ACHN (cell line): Measurements from ENCODE around the gene SCN11A.
A peak's percentile ranks its signal among the peaks of the same experiment; 100 is the strongest.

Source experiments
- DNase-seq: peaks from one replicate; pipeline ENCODE4 v3.0.0-alpha.2; 2015
- in situ Hi-C: cut with HindIII; loops from 2 replicates; pipeline ENCODE4 v1.10.0; 2017; ENCODE audit warnings: low sequenced_read_pairs, low pct_ligation_motif_present, low pct_unique_long_range_greater_than_20kb

Gene SCN11A

DNA sequence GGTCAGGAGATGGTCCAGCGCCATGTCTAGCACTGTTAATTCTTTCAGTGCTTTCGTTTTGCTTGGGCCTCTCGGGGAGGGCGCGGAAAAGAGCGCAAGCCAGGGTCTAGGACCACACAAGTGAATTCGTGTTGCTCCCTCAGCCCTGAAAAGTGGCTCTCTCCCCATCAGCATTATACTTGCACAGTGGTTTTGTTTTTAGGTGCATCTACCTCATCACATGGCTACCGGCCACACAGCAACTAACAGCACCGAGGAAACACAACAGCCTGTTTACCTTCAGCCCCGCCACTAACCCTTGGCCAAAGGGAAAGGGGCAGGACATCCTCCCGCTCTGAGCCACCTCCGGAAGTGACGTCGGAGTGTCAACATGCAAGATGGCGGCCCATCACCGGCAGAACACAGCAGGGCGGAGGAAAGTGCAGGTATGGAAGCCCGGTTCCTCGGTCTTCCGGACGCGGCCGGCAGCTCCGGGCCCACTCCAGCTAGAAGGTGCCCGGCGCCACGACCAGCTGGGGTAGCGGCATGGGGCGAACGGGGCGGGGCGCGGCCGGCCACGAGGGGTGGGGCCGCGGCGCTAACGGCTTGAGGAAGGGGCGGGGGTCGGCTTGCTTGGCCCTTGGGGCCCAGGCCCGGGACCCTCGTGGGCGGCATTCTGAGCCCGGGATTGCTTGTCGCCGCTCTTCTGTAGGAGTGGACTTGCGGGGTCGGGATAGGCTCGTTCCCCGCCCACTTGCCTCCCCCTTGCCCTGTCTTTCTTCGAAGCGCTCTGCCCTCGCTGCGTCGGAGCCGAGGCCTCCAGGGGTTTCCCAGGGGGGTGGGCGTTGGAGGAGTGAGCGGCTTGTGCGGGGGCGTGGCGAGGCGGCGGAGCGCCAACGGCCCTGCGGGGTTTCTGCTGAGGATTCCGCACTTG, at the start of gene SCN11A, which contains the start of gene WDR48:
TSS of gene SCN11A (minus strand) at position 296 of the 913 bp plus-strand sequence. CDS start 101,582 bp downstream, outside the sequence.
TSS of gene WDR48 (plus strand) at position 368 of the 913 bp plus-strand sequence. CDS start at position 378, 10 bp downstream.
- DNase-seq, result peak; percentile 88
- in situ Hi-C loops, result no loop called here

DNA sequence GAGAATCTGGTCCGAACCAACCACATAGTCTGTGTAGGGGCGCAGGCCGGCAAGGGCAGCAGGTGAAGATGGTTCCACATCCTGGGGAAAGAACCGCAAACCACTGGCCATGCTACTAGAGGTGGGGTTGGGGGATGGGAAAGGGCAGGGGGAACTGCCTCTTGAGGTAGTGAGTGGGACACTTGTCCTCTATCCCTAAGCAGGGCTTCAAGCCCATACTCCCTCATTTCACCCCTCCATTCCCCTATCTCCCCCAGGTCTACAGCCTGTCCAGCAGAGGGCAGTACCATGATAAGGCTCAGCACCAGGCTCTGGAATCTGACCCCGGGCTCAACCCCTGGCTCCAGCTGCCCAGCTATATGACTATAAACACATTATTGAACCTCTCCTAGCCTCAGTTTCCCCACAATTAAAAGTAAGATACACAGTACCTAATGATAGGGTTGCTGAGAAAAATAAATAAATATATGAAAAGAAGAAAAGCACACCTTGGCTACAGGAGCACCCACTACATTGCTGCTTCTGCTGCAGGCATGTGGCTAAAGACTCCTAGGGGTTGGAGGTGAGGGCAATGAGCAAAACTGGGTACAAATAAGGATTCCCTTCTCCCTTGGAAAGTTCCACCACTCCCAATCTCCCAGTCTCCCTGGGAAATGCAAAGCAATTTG, 49.4 kb upstream of the SCN11A start:
- DNase-seq, result peak; percentile 52
- in situ Hi-C loops, result no loop called here

DNA sequence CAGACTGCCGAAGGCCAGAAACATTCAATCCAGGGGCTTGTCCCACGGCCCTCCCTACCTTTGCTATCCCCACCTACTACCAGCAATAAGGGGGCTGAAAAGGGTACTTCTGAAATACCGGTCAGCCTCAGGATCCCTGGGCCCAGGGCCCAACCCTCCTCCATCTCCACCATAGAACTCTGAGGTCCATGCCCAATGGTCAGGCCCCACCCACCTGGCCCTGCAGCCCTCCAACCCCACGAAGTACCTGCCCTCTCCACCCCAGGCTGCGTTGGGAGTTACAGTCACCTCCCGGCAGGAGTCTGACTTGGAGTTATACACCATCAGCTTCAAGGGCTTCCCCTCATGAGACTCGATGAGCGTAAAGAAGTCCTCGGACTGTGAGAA, 48.7 kb upstream of the SCN11A start:
- no peak for DNase-seq
- in situ Hi-C loops, result no loop called here

DNA sequence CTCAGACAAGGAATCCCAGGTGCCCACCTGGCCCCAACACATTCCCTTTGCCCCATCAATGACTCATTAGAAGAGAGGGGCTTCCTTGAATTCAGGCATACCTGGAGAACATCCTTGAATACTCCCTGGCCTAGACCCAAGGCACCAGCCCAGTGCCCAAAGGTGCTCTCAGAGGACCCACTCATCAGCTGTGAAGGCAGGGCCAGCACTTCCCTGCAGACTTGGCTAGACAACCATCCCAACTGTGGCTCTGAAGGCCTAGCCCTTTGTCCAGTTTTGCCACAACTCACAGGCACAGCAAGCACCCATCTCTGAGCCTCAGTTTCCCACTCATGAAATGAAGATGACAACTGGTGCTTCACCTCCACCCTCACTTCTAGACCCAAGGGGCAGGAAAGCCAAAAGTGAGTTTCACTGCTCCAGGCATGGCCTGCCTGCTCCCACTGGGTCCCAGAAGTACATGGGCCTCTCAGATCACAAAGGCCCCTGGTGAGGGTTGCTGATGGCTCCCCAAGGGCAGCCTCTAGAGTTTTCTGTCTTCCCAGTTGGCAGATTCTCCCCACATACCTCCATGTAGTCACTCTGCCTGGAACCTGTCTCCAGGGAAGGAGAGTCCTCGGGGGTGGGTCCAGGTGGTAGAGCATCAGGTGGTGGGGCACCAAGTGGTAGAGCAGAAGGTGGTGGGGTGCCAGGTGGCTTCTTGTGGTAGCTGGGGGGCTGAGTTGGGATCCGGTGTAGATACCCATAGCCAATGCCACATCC, 48.2 kb upstream of the SCN11A start:
- DNase-seq, result no peak
- in situ Hi-C loops, result no loop called here

DNA sequence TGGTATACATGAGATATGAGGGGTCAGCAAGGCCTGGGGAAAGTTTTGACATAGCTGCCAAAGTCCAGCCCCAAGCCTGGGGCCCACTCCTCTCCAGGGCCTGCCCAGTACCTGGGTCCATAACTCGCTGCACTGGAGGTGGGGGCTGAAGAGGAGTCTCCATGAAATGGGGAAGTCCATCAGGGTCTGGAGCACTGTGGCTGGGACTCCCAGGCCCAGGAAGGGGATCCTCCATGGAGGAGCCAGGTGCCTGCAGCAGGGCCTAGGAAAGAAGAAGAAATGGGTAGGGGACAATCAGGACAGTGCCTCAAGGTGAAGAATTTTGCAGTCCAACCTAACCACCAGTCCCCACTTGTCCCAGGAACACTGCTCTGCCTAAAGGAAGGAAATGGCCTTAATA, 47.5 kb upstream of the SCN11A start:
- in situ Hi-C loops, result no loop called here
- DNase-seq, result no peak

DNA sequence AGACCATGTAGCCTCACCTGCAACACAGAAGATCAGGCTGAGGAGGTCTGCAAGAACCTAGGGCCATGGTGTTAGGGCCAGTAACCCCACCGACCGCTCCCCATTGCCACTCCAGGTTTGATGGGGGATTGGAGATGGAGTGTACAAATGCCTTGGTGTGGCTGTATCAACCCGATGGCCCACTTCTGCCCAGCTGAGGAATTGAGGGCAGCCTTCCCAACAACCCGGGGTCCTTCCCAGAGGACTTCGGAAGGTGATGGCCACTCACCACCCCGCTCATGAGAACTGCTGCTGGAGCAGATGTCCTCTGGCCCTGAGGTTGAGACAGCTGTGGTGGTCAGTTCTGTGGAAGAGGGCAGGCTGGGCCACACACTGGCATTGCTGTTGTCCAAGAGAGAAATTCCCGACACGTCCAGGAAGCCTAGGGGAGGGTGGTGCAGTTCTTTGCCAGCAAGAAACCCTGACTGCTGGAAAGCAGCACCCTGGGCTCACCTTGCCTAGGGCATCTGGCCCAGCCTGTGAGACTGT, 46.8 kb upstream of the SCN11A start:
- in situ Hi-C loops, result no loop called here
- no peak for DNase-seq

DNA sequence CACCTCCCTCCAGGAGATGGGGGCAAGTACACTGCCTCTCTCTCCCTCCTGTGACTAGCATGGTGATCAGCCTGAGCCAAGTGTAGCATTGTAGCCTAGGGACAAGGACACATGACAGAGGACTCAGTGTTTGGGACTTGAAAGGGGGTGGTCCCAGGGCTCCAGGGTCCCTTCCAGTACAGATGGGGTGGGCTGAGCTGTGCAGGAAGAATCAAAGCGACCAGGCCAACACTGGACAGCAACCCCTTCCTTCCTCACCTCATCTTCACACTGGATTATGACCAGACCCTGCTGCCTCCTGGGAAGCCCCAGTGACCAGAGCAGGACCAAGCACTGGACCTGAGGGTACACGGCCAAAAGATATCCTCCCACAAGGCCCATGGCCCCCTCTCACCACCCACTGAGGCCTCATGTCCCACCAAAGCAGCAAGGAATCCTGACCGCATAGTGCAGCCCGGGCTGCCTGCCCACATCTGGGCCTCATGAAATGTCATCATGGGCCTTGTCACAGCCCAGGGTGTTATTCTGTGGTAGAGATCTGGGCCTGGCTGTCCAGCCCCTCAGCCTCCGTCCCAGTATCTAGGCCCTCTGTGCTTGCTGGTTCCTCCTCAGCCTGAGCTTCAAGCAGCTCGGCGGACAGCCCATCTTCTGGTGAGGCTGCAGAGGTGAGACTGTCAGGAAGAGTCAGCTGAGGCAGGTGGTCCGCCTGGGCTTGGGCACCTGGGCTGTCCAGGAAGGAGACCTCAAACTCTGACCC, 46.1 kb upstream of the SCN11A start:
- in situ Hi-C loops, result no loop called here
- DNase-seq, result no peak

DNA sequence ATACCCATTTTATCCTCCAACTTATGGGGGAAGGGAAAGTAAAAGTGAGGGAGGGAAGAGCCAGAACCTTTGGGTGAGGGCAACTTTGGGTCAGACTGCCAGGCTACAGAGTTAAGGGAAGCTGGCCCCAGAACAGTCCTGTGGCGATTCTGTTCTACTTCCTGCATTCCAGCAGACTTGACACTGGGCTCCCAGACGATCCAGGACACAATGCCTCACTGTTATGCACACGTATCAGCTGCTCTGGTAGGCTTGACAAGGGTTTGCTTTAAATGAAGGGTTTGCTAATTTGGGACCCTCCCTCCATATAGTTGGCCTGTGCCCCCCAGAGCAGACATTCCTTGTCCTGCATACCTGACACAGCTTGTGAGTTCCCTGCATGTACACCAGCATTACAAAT, 45.0 kb upstream of the SCN11A start:
- in situ Hi-C loops, result no loop called here
- DNase-seq, result no peak

DNA sequence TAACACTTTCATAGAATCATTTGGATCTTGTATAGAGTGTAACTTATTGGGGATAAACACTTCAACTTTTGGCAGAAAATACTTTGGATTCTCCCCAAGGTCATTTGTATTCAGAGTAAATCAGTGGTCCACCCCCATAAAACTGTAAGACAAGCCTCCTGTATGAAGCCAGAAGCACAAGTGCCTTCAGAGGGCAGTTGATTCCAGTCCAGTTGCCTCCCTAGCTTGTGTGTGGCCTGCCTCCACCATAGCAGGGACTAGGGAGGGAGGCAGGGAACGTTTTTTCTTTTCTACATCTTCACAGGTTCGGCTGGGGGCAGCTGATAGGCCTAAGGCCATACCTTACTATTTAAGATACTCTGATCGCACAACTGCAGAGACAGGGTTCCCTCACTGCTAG, 44.0 kb upstream of the SCN11A start:
- in situ Hi-C loops, result no loop called here
- DNase-seq, result no peak

DNA sequence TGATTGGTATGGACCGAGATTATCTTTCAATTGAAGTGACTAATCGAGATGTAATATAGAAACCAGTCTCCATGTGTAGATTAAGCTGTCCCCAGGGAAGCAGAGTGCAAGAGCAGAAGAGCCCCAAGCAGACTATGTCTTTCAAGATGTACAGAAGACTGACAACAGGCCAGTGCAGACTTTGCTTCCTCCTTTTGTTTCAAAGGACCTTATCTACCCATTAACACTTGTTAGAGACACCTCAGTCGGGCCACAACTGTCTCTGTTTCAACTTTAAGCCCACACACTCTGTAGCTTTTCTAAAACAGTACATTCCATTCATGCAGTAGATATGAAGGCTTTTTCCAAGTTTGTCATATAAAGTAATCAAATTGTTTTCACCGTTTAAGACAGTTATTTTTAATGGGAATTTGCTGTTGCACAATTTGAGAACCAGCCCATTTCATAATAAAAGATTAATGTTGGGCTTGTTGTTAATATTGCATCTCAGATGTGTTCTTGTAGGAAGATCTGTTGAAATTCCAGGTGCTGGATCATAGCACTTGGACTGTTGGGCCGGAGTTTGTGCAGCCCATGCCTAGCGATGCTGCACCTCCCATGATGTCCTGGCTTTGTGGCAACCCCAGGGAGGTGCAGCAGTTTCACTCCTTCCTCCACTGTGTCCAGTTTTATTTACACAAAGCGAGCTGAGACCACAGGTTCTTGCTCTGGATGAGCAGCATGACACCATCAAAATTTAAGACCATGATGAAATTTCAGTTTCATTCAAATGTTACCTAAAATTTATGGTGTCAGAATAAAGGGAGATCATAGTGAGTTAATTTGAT, 43.3 kb upstream of the SCN11A start:
- DNase-seq, result no peak
- in situ Hi-C loops, result no loop called here

DNA sequence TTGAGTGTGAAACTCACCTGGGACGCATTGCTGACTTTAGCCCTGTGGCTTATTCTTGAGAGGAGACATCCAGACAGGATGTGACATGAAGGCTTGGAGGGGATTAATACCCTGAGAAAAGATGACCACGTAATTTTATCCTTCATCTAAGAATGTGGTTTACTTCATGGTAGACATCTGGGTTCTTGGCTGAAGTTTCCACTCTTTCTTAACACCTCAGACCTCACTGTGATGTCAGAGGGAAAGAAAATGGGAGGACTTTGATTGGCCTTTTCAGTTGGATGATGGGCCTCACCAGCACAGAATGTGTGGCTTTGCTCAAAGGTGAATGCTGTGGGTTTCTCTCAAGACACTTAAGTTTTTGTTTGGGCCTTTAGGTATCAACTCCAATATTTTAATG, 39.2 kb upstream of the SCN11A start:
- DNase-seq, result no peak
- in situ Hi-C loops, result no loop called here

DNA sequence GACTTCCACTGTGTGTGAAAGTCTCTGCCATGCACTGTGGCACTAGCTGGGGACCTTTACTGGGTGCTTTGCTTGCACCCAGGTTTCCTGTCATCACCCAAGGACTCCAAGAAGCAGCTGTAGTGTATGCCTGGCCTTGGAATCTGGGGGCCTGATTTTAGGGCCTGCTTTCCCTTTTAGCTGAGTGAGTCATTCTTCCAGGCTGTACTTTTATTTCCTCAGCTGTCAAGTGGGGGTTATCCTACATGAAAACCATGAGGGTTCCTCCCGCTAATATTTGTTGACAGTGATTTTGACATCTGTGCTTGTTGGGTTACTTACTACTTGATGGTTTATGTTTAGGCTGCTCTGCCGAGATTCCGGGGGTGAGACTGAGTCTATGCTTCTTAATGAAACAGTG, 37.1 kb upstream of the SCN11A start:
- in situ Hi-C loops, result no loop called here
- DNase-seq, result no peak

DNA sequence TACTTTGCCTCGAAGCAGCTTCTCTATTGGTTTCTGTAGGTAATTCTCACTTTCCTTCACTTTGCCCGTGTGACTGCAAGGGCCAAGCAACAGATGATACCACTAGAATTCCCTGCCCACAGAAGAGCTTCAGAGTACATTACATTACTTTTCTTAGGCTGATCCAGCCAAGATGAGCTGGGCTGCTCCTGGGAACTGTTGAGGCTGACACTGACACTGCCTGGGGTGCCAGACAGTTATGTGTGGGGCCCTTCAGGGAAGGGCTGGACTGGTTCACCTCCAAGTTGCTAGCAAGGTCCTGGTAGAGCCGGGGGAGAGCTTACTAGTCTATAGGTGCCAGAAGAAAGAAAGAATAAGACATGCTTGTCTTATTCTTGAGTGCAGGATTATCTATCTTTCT, 36.7 kb upstream of the SCN11A start:
- in situ Hi-C loops, result no loop called here
- no peak for DNase-seq

DNA sequence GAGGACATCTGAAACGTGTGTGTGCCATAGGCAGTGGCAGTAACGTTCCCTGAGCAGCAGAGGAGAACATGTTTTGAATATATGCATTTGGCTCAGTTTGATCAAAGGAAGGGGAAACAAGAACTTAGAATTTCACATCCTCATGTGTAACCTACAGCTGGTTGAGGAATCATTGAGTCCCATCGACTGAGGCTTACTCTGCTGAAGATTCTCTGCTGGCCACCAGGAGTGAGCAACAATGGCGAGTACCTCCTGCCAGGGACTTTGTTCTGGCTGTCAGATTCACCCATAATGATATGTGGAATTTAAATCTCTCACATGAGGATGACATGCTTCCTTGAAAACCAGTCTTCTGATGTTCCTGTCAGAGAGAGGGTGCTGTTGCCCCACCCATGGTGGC, 34.4 kb upstream of the SCN11A start:
- in situ Hi-C loops, result no loop called here

DNA sequence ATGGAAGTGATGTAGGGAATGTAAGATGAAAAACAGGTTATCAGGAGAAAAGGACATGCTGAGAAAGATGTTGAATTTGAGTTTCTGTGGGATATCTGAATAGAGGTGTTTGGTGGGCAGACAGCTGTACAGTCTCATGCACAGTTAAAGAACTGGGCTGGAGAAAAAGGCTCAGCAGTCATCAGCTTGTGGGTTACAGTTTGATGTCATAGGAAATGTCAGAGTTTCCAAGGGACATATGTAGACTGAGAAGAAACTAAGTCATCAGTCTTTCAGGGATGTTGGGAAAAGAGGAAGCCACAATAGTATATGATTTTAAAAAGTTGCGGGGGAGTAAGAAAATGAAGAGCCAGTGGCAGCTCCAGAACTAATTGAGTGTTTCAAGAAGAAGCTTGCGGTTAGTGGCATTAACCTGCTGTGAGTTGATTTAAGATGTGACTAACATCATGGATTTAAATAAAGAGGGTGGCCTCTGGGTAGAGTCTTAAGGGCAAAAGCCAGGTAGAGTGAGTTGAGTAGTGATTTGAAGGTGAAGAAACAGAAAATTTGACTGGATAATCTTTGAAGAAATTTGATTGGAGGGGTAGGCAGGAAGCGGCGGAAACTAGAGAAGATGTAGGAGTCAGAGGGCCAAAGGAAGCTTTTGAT, 31.0 kb upstream of the SCN11A start:
- in situ Hi-C loops, result no loop called here
- DNase-seq, result no peak

More for the DNA sequence above, 34.4 kb upstream of the SCN11A start:
- no peak for DNase-seq

DNA sequence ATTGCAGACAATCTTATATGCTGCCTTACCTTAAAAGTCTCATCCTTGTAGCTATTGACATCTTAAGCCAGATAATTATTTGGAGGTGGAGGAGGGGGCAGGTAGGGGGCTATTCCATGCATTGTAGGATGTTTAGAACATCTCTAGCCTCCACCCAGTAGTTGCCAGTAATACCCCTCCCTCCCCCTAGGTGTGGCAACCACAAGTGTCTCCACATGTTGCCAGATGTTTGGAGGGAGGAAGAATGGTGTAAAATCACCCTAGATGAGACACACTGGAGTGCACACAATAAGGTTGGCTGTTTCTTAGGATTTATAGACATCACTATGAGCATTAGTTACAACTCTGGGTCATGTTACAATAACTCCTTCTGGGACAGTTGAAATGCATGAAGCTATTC, 28.3 kb upstream of the SCN11A start:
- DNase-seq, result no peak
- in situ Hi-C loops, result no loop called here

DNA sequence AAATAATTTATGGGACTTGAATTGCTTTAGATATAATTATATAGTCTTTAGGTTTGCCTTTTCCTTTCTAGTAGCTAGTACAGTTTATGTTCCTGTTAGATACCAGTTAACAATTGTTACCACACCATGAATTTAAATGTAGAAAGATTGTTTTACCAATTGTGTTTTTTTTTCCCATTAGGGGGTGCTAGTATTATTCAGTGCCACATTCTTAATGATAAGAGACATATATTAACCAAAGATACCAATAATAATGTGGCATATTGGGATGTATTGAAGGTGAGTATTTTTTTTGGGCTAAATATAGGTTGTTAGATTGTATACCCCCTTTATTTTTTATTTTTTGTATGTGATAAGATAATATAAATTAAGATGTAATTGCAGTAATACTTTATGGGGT, 27.8 kb upstream of the SCN11A start:
- no peak for DNase-seq
- in situ Hi-C loops, result no loop called here
